ENCODE data around the gene CHN1.

CHN1 gene

GRCh38 chr2:174815526-174815925 lies 189.7 kb downstream of the CHN1 start:
- no peak for DNase-seq

- no peak for DNase-seq
Observed at GRCh38 chr2:174812037-174812436, 193.1 kb downstream of the CHN1 start.

GRCh38 chr2:174807931-174808330 lies 197.2 kb downstream of the CHN1 start:
- no peak for DNase-seq

GRCh38 chr2:174805803-174806202 lies 199.4 kb downstream of the CHN1 start:
- no peak for DNase-seq

GRCh38 chr2:174802459-174802858 lies 202.7 kb downstream of the CHN1 start:
- no peak for DNase-seq

- no peak for DNase-seq
Observed at GRCh38 chr2:174800436-174801205, 204.6 kb downstream of the CHN1 start.

- no peak for DNase-seq
Observed at GRCh38 chr2:174798801-174799200, 206.4 kb downstream of the CHN1 start.

GRCh38 chr2:174797781-174798276 lies 207.4 kb downstream of the CHN1 start:
- no peak for DNase-seq

GRCh38 chr2:174796319-174796771 lies 208.8 kb downstream of the CHN1 start:
- no peak for DNase-seq

- DNase-seq, result no peak
Observed at GRCh38 chr2:174794851-174795374, 210.3 kb downstream of the CHN1 start.

GRCh38 chr2:174792309-174793025 lies 212.7 kb downstream of the CHN1 start:
- DNase-seq, result no peak

GRCh38 chr2:174791746-174792280 lies 213.4 kb downstream of the CHN1 start:
- DNase-seq, result no peak

- DNase-seq, result no peak
Observed at GRCh38 chr2:174791020-174791419, 214.2 kb downstream of the CHN1 start.

- DNase-seq, result no peak
Observed at GRCh38 chr2:174789001-174789400, 216.2 kb downstream of the CHN1 start.

- DNase-seq, result peak; percentile 22
Observed at GRCh38 chr2:174788291-174788929, 216.8 kb downstream of the CHN1 start.

- DNase-seq, result no peak
Observed at GRCh38 chr2:174787487-174788205, 217.5 kb downstream of the CHN1 start.

GRCh38 chr2:174786066-174786725 lies 219.0 kb downstream of the CHN1 start:
- DNase-seq, result no peak

GRCh38 chr2:174785481-174785880 lies 219.7 kb downstream of the CHN1 start:
- DNase-seq, result no peak

GRCh38 chr2:174784909-174785308 lies 220.3 kb downstream of the CHN1 start:
- DNase-seq, result no peak

GRCh38 chr2:174784316-174784715 lies 220.9 kb downstream of the CHN1 start:
- no peak for DNase-seq

- no peak for DNase-seq
Observed at GRCh38 chr2:174781996-174782395, 223.2 kb downstream of the CHN1 start.

- no peak for DNase-seq
Observed at GRCh38 chr2:174781298-174781697, 223.9 kb downstream of the CHN1 start.
